B cell (primary cell): Measurements from ENCODE around the gene ADCY3. TPM values are rescaled to one million over a fixed set of nuclear protein-coding genes. Genes with fewer than 3 reads are reported as not detected.

Source experiments
- ATAC-seq: fragments of 200-7000 bp; cut with Tn5 transposase; one replicate; pipeline ENCODE4 v1.10.0; 2021; ENCODE audit warnings: low read depth, mild to moderate bottlenecking, moderate number of reproducible peaks, moderate library complexity
- CTCF ChIA-PET: fragments of 350-600 bp; sonication (Branson Sonifier 250); formaldehyde crosslinking; loops from one replicate; lab custom pipeline; 2021; ENCODE audit warnings: antibody characterized with exemption, inconsistent platforms; lab: Charles Lee
- POLR2A ChIA-PET: fragments of 350-600 bp; sonication (Branson Sonifier 250); formaldehyde crosslinking; loops from one replicate; lab custom pipeline; 2021; ENCODE audit warnings: antibody characterized with exemption; lab: Charles Lee
- DNase-seq: peaks from one replicate; pipeline ENCODE4 v3.0.0; 2013
- H2AFZ ChIP-seq: 2 replicates; pipeline ENCODE4 v1.6.1; 2012; ENCODE audit warnings: mild to moderate bottlenecking, low read depth, low read length; ENCODE audit not compliant: insufficient read depth, poor library complexity, severe bottlenecking
- H3K27ac ChIP-seq, 2 donors: 1 replicate in 1 of 2; 2 replicates in 1 of 2; pipeline ENCODE4 v1.5.1; 2012 to 2013; ENCODE audit warnings: low read length in 2 of 2, mild to moderate bottlenecking in 2 of 2, moderate library complexity in 1 of 2
- H3K27me3 ChIP-seq, 4 experiments: fragments of 200-600 bp in 1 of 4; sonication (generic) in 1 of 4; replicated peaks in 1 of 4; 1 replicate in 2 of 4; 2 replicates in 2 of 4; pipeline versions ENCODE4 v1.6.1 to v1.7.0; 2013 to 2016; ENCODE audit warnings: low read length in 3 of 4, mild to moderate bottlenecking in 2 of 4, mixed read lengths in 1 of 4, moderate library complexity in 1 of 4; ENCODE audit not compliant: insufficient read depth in 4 of 4, control insufficient read depth in 3 of 4; ENCODE audit errors: control extremely low read depth in 1 of 4
- H3K36me3 ChIP-seq, 2 experiments: replicated peaks in 1 of 2; 1 replicate in 1 of 2; 2 replicates in 1 of 2; pipeline versions ENCODE4 v1.6.1 to v1.7.1; 2013; ENCODE audit warnings: low read length in 1 of 2; ENCODE audit not compliant: insufficient read depth in 2 of 2, control insufficient read depth in 1 of 2; ENCODE audit errors: control extremely low read depth in 1 of 2, extremely low read depth in 1 of 2
- H3K4me1 ChIP-seq, 2 donors: fragments of 200-600 bp in 1 of 2; sonication (generic) in 1 of 2; 1 replicate in 1 of 2; 2 replicates in 1 of 2; pipeline versions ENCODE4 v1.5.1 to v1.6.1; 2013 to 2017; ENCODE audit warnings: low read length in 2 of 2; ENCODE audit not compliant: control insufficient read depth in 2 of 2, insufficient read depth in 2 of 2
- H3K4me2 ChIP-seq: replicated peaks from 2 replicates; pipeline ENCODE3; 2012; ENCODE audit warnings: mild to moderate bottlenecking, low read depth, low read length; ENCODE audit not compliant: poor library complexity, severe bottlenecking
- H3K4me3 ChIP-seq, 5 experiments: fragments of 200-600 bp in 1 of 5; sonication (generic) in 1 of 5; 1 replicate in 3 of 5; 2 replicates in 2 of 5; pipeline versions ENCODE4 v1.5.1 to v1.7.0; 2011 to 2016; ENCODE audit warnings: low read length in 4 of 5, mild to moderate bottlenecking in 4 of 5, low read depth in 2 of 5, control low read depth in 1 of 5, moderate library complexity in 1 of 5; ENCODE audit not compliant: insufficient read depth in 1 of 5; ENCODE audit errors: control extremely low read depth in 1 of 5, extremely low read depth in 1 of 5
- H3K79me2 ChIP-seq: fragments of 200-600 bp; sonication (generic); one replicate; pipeline ENCODE4 v1.6.0; 2016; ENCODE audit warnings: low read length; ENCODE audit not compliant: control insufficient read depth, insufficient read depth
- H3K9ac ChIP-seq: fragments of 200-600 bp; sonication (generic); 2 replicates; pipeline ENCODE4 v1.6.1; 2017; ENCODE audit warnings: mild to moderate bottlenecking, low read length, moderate library complexity
- H3K9me3 ChIP-seq, 3 donors: one replicate each; pipeline versions ENCODE4 v1.6.1 to v1.7.1; 2013; ENCODE audit warnings: low read length in 2 of 3; ENCODE audit not compliant: control insufficient read depth in 2 of 3, insufficient read depth in 1 of 3; ENCODE audit errors: control extremely low read depth in 1 of 3
- H4K20me1 ChIP-seq: 2 replicates; pipeline ENCODE4 v1.6.0; 2012; ENCODE audit warnings: mild to moderate bottlenecking, low read length; ENCODE audit not compliant: insufficient read depth, control insufficient read depth, poor library complexity, severe bottlenecking
- H3K27ac Mint-ChIP-seq: one replicate; pipeline ENCODE4 v1.8.0; 2021; ENCODE audit warnings: mixed read lengths
- H3K27me3 Mint-ChIP-seq: one replicate; pipeline ENCODE4 v1.8.0; 2021; ENCODE audit warnings: mixed read lengths
- H3K4me1 Mint-ChIP-seq: one replicate; pipeline ENCODE4 v1.8.0; 2021; ENCODE audit warnings: mixed read lengths
- H3K4me3 Mint-ChIP-seq: one replicate; pipeline ENCODE4 v1.8.0; 2021; ENCODE audit warnings: mixed read lengths
- H3K9me3 Mint-ChIP-seq: one replicate; pipeline ENCODE4 v1.8.0; 2022; ENCODE audit warnings: mixed read lengths; ENCODE audit not compliant: insufficient read depth
- CTCF ChIP-seq: fragments of 200-600 bp; IDR thresholded peaks from one replicate; pipeline ENCODE4 v1.8.0; 2022; ENCODE audit warnings: antibody characterized with exemption, mild to moderate bottlenecking
- EZH2 ChIP-seq: IDR thresholded peaks from 2 replicates; pipeline ENCODE4 v1.6.1; 2012; ENCODE audit warnings: borderline replicate concordance, low read depth, mild to moderate bottlenecking, moderate library complexity, low read length; ENCODE audit not compliant: insufficient read depth, poor library complexity, severe bottlenecking
- WGBS: methylation state at CpG from one replicate; pipeline ENCODE4 v1.1.5; 2013; ENCODE audit warnings: missing lambda C conversion rate; ENCODE audit not compliant: insufficient coverage; 5-methylcytosine and 5-hydroxymethylcytosine counted together
- intact Hi-C: fragments of 100-400 bp; cut with micrococcal nuclease; formaldehyde crosslinking; loops from one replicate; pipeline ENCODE4 v1.10.0; 2022
- polyA plus RNA-seq: library from polyadenylated mRNA; depleted of rRNA; stranded (reverse); fragments of >200 nt; gene quantifications from 2 replicates; pipeline ENCODE4 v1.2.3, GENCODE V29; 2012
- total RNA-seq, 2 donors: library from RNA; stranded (reverse); fragments of 120-200 nt in 1 of 2; gene quantifications; 1 replicate in 1 of 2; 2 replicates in 1 of 2; pipeline versions ENCODE4 v1.2.3 to v1.2.4, GENCODE V29; 2013 to 2022

ADCY3 gene
- total and polyA plus RNA-seq, 2 donors (not counting 1 experiment from before 2014, with no cell fraction given) = 48.4 to 73.0 TPM

- peak; percentile 6 for DNase-seq
- intact Hi-C loops = no loop called here
- 100% methylated on average over 3 of the region's 6 CpGs for WGBS
- no peak for ATAC-seq
- Histone ChIP-seq H3K27me3 (no peaks in the 10 kb centered on the region), H2AFZ (no peak overlapping the region), H3K4me3 (no peak overlapping the region), H3K36me3 (peaks cover 2 to 5% of the 10 kb centered on the region in 2 experiments), H3K9me3 (no peaks in the 10 kb centered on the region), H4K20me1 (peaks cover 5% of the 10 kb centered on the region), H3K79me2 (peaks cover 33% of the 10 kb centered on the region), H3K4me1 (peaks cover 0 to 4% of the 10 kb centered on the region in 2 donors), H3K27ac (no peak overlapping the region), H3K4me2 (no peak overlapping the region), H3K9ac (no peak overlapping the region)
- no peak overlapping the region for H3K4me3 Mint-ChIP-seq
- CTCF ChIA-PET = no interaction called here
- no peaks in the 10 kb centered on the region for H3K27me3 Mint-ChIP-seq
- peaks cover 20% of the 10 kb centered on the region for H3K4me1 Mint-ChIP-seq
- no peak overlapping the region for H3K27ac Mint-ChIP-seq
- TF ChIP-seq EZH2 (no peak), CTCF (no peak)
- POLR2A ChIA-PET = no interaction called here
- no peaks in the 10 kb centered on the region for H3K9me3 Mint-ChIP-seq
These were observed 43.0 kb downstream of the ADCY3 start for GRCh38 chr2:24877067-24877466.

GRCh38 chr2:24875901-24876300 lies 44.1 kb downstream of the ADCY3 start:
- H3K9me3 ChIP-seq = no peaks in the 10 kb centered on the region
- H3K27ac ChIP-seq = no peak overlapping the region
- TF ChIP-seq CTCF = no peak
- TF ChIP-seq EZH2 = no peak
- Mint-ChIP-seq H3K4me1 (peaks cover 9% of the 10 kb centered on the region), H3K27ac (no peak overlapping the region), H3K27me3 (no peaks in the 10 kb centered on the region), H3K4me3 (no peak overlapping the region), H3K9me3 (no peaks in the 10 kb centered on the region)
- H3K4me1 ChIP-seq = peaks cover 0 to 1% of the 10 kb centered on the region in 2 donors
- 100% methylated on average over 1 of the region's 2 CpGs for WGBS
- peaks cover 33% of the 10 kb centered on the region for H3K79me2 ChIP-seq
- no peak overlapping the region for H3K4me3 ChIP-seq
- no peak overlapping the region for H3K9ac ChIP-seq
- no peak overlapping the region for H3K4me2 ChIP-seq
- intact Hi-C loops = no loop called here
- H4K20me1 ChIP-seq = peaks cover 5% of the 10 kb centered on the region
- peaks cover 2 to 12% of the 10 kb centered on the region in 2 experiments for H3K36me3 ChIP-seq
- ATAC-seq = no peak
- no peak overlapping the region for H2AFZ ChIP-seq
- no peak for DNase-seq
- ChIA-PET POLR2A (no interaction called here), CTCF (no interaction called here)
- no peaks in the 10 kb centered on the region for H3K27me3 ChIP-seq
